Non-pigmented ciliary epithelial cell (primary cell): ENCODE data around the gene CTXN2.

ENCODE experiments used
- DNase-seq: peaks from one replicate; pipeline ENCODE4 v3.0.0-alpha.2; 2010; ENCODE audit warnings: low read depth

The CTXN2 gene

GRCh38 chr15:48191574-48192225, at the start of gene CTXN2:
Gene CTXN2 (plus strand): TSS chr15:48191665. CDS start chr15:48201301, 9,636 bp downstream.
- no peak for DNase-seq

- DNase-seq = no peak
These were observed 47.6 kb upstream of the CTXN2 start for GRCh38 chr15:48143856-48144255.

GRCh38 chr15:48144889-48145288, 46.6 kb upstream of the CTXN2 start:
- no peak for DNase-seq

- DNase-seq = no peak
These were observed 45.5 kb upstream of the CTXN2 start for GRCh38 chr15:48145923-48146322.

- no peak for DNase-seq
These were observed 44.1 kb upstream of the CTXN2 start for GRCh38 chr15:48147358-48147757.

- peak; percentile 87 for DNase-seq
These were observed 41.6 kb upstream of the CTXN2 start for GRCh38 chr15:48149858-48150257.

GRCh38 chr15:48153526-48153925, 37.9 kb upstream of the CTXN2 start:
- no peak for DNase-seq

- DNase-seq = no peak
These were observed 22.8 kb upstream of the CTXN2 start for GRCh38 chr15:48168616-48169015.

- DNase-seq = no peak
These were observed 20.5 kb upstream of the CTXN2 start for GRCh38 chr15:48170981-48171380.

GRCh38 chr15:48175126-48175525, 16.3 kb upstream of the CTXN2 start:
- DNase-seq = no peak

- no peak for DNase-seq
These were observed 15.4 kb upstream of the CTXN2 start for GRCh38 chr15:48176112-48176511.

- DNase-seq = no peak
These were observed 14.5 kb upstream of the CTXN2 start for GRCh38 chr15:48176957-48177356.

- peak; percentile 27 for DNase-seq
These were observed 14.1 kb upstream of the CTXN2 start for GRCh38 chr15:48177383-48177765.

- peak; percentile 34 for DNase-seq
These were observed 13.5 kb upstream of the CTXN2 start, which contains the start of gene MYEF2 for GRCh38 chr15:48177766-48178647. Gene MYEF2 (minus strand): TSS chr15:48178295. CDS start chr15:48178237, 58 bp downstream.

- DNase-seq = no peak
These were observed 12.9 kb upstream of the CTXN2 start for GRCh38 chr15:48178648-48178931.

- no peak for DNase-seq
These were observed 8.7 kb upstream of the CTXN2 start for GRCh38 chr15:48182749-48183148.

GRCh38 chr15:48185529-48185928, 5.9 kb upstream of the CTXN2 start:
- DNase-seq = no peak

GRCh38 chr15:48186271-48186670, 5.2 kb upstream of the CTXN2 start:
- no peak for DNase-seq

- peak; percentile 27 for DNase-seq
These were observed 412 bp upstream of the CTXN2 start for GRCh38 chr15:48190932-48191573.

- no peak for DNase-seq
These were observed 10.6 kb downstream of the CTXN2 start for GRCh38 chr15:48202068-48202467.

GRCh38 chr15:48205981-48206380, 14.5 kb downstream of the CTXN2 start, which contains the start of gene SLC12A1:
Gene SLC12A1 (plus strand): TSS chr15:48206302. CDS start chr15:48207720, 1,418 bp downstream.
- no peak for DNase-seq

GRCh38 chr15:48221261-48221660, 29.8 kb downstream of the CTXN2 start:
- DNase-seq = no peak

GRCh38 chr15:48221885-48222284, 30.4 kb downstream of the CTXN2 start:
- DNase-seq = no peak
